Stimulated activated CD8-positive, alpha-beta memory T cell treated with anti-CD3 and anti-CD28 coated beads, Interleukin-2, amount 100 ng/mL, for 48 hours (primary cell): Measurements from ENCODE around the gene GSN.

Experiments
- DNase-seq, 2 donors: peaks; one replicate each; pipeline ENCODE4 v3.0.0-alpha.2; 2020; ENCODE audit warnings: low read depth in 2 of 2

The GSN gene

DNA sequence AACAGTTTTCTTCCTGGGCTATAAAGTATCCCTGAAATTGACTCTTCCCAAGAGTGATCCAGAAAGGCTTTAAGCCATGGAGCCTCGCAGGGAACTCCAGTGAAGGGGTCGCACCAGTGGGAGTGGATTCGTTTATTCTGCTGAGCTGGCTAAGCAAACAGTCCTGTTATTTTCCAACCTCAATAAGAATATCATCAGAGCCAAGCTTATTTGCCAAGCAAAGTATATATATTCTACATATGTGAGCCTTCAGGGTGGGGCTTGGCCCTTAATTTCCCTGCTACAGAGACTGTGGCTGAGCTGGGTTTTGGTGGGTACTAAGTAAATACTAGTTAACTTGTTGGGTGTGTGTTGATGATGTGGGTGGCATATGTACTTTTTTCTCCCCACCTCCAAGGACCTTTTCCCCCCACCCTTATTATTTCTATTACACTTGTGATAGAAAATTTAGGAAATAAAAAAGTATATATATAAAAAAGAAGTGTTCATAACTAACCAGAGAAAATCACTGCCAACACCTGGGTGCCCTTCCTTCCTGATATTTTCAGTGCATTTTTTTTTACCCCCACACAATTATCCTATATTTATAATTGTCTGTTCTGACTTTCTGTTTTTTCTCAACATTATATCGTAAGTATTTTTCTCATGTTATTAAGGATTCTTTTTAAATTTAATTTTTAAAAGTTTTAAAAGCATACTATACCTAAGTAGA lies 5.3 kb downstream of the GSN start:
- no peak for DNase-seq

DNA sequence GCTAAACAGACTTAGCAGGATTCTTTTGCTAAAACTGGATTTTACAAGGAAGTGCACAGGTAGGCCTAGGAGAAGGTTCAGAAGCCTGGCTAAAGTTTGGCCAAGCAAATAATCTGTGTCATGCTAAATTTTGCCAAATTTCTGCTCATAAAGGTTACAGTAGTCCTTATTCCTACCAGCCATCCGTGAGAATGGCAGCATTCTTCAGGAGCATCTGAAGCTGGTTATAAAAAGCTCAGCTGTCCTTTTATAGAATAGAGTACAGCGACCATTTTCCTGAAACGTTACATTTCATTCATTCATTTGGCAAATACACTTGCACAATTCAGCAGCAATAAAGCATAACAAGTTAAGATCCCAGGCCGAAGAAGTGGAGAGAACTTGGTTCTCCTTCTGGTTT lies 6.9 kb downstream of the GSN start:
- no peak for DNase-seq

DNA sequence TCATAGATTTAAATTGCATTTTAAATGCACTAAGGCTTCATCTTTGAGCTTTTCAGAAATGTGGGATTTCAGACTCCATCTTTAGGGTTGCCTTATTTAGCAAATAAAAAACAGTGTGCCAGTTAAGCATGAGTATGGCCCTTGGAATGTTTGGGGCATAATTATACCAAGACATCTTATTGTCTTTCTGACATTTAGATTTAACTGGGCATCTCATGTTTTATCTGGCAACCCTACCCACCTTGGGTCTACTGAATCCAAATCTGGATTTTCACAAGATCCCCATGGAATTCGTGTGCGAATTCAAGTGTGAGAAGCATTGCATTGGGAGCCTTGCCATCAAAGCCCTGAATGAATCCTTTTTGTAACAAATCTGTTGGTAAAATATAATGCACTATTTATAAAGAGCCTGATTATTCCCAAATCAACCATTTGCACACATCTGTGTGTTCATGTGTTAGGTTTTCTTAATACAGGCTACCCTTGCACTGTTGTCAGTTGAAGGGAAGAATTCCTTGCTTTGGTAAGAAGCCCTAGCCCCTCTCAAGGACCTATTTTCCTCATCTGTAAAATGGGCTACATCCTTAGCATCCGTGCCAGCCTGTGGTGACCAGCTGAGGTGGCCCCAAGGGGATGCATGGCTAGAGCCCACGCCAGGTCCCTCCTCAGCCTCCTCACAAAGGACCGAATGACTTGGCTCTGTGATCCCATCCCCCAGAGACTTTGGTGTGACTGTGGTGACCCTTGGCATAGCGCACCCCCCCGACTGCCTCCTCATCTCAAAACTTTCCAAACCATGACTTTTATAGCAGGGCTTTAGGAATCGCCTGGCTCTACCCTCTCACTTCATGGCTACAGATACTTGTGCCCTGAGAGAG lies 8.1 kb downstream of the GSN start:
- DNase-seq: no peak

DNA sequence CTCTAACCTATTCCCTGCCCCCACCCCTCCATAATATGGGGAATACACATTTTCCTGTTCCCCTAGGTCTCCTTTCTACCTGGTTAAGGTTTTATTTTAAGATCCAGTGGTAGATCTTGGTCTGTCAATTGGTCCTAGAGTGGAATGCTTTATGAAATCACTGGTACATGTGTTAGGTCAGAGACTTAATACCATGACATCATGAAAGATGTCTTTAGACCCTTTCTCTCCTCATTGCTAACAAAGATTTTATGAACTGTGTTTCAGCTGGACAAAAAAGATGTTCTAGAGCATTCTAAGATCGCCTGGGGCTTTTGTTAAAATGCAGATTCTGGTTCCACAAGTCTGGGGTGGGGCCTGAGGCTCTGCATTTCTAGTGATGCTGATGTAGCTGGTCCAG lies 9.1 kb downstream of the GSN start:
- no peak for DNase-seq

DNA sequence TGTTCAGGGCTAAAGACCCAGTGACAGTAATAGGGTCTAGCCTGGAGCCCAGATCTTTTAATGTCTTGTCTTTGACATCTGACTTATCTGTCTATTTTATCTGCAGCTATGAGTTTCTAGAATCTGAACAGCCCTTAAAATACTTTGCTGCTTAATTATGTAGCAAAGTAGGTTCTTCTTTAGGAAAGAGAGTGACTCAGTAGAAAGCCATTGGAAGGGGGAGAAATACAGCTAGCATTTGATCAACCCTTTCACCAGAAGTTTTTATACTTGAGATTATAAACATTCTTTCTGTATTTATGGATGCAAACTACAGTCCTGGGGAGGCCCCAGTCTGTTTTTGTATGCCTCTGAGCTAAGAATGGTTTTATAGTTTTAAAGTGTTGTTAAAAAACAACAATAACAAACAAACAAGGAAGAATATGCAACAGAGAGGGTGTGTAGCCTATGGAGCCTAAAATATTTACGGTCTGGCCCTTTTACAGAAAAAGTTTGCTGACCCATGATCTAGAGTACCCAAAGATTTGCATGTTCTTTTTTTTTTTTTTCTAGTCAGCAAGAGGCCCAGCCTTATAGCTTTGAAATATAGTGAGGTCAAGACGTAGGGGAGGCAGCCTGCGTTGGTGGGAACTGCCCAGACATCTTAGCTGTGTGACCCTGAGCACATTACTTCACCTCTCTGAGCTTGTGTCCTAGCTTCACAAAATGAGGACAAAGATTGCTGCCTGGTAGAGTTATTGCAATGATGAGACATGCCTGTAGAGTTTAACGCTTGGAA lies 9.7 kb downstream of the GSN start:
- no peak for DNase-seq

DNA sequence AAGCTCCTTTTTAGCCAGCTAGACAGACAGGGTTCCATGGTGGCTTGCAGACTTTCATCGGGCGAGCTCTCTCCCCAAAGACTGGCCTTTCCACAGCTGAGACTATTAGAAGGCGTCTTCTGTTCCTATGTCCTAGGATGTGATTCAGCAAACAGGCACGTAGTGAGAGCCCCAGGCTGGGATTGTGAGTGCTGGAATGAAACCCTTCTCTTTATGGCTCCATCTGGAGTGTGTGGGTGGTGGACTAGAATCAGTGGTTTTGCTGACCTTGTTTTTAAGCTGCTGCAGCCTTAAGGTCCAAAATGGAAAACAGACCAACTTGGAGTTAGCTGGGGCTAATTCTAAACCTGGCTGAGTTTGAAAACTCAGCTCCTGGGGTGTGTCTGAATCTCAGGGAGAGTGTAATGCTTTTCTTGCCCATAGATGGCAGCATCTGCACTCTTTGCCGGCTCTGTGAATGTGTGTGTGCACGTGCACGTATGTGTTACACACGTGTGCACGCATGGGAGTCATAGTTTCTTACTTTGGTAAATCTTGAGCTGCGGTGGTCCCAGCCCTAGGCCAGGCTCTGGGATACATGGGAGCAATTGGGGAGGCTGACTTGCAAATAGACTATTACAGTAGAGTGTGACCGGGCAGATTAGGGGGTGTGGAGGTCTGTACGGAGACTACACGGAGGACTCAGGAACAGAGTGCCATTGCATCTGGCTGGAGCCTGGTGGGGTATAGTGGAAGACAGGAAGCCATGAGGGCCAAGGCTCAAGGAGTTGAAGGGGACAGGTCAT lies 10.7 kb downstream of the GSN start:
- DNase-seq: peak in 1 of 2 donors; percentile 22

DNA sequence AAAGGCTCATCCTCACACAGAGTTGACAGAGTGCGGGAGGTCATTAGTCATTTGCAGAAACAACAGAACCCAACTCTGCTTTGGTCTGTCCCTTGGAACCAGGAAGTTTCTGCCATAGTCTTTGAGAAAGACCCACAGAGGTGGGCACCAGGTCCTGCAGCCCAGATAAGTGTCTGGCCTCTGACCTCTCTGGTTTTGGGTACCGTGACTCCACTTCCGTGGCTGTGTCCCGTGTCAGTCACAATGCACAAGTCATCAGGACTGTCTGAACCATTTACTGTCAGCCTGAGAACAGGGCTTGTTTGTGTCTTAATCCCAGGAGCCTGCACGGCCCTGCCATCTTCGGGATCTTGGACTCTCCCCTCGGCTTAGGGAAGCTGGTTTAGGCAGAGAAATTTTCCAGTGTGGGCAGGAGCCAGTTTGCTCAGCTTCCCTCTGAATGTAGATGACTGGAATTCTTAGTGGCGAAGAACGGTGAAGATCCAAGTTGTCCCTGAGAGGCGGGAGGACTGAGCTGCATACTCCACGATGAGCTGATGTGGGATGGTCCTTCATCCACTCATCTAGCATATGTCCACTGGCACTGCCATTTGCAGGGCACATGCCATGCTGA lies 11.9 kb downstream of the GSN start:
- DNase-seq: no peak

DNA sequence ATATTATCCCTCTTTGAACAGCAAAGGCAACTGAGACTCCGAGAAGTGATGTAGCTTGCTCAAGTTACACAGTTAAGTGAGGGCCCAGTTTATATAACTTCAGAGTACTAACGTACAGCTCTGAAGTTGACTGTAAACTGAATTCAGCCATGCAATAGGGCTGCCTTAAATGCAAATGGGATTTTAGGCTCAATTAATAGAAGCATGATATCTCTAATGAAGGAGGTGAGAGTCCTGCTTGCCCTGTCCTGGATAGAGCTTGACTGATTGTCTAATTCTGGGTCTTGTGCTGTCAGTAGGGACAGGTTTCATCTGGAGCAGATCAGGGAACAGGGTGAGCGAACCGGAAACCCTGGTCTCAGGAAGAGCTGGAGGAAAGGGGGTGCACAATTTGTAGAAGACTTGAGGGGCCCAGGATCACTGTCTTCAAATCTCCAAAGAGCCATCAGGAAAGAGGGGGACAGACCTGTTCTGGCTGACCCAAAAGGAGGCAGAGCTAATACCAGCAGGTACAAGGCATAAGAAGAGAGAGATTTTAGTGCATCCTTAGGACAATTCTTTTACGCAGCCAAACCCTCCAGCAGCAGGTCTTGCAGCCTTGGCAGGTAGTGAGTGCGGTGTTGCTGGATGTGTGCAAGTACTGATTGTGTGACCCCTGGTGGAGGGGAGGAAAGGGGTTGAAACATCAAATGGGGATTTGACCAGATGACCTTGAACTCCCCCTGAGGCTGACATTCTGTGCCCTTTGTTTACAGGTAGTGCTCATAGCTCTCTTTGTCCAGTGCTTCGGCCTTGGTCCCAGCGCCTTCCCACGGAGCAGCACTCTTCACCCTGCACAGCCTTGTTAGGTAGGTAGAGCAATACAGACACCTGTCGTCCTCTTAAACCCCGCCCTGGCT lies 13.0 kb downstream of the GSN start:
- DNase-seq: no peak

DNA sequence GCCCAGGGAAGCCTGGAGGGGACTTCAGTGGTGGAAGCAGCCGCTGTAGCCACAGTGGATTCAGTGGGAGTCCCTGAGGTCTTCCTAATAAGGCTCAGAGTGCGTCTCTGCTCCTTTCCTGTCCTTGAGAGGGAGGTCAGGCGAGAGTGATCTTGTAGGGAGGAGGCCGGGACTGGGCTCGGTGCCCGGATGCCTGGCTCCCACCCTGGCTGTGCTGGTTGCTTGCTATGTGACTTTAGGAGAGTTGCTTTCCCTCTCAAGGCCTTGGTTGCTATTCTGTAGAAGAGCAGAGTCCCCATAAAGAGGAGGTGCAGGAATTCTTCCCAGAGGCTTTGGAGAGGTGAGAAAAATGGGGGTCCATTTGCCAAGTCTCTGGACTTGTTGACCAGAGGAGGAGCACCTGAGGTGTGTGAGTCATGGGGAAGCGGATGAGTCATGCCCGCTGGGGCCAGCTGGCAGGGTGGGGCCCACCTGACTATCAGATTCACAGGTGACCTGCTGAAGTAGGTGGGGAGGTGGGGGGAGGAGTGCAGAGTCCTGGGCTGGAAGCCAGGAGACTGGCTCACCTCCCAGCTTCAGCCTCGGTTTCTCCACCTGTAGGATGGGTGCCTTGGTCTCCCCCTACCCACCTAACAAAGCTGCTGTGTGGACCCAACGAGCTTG lies 13.8 kb downstream of the GSN start:
- DNase-seq: no peak

DNA sequence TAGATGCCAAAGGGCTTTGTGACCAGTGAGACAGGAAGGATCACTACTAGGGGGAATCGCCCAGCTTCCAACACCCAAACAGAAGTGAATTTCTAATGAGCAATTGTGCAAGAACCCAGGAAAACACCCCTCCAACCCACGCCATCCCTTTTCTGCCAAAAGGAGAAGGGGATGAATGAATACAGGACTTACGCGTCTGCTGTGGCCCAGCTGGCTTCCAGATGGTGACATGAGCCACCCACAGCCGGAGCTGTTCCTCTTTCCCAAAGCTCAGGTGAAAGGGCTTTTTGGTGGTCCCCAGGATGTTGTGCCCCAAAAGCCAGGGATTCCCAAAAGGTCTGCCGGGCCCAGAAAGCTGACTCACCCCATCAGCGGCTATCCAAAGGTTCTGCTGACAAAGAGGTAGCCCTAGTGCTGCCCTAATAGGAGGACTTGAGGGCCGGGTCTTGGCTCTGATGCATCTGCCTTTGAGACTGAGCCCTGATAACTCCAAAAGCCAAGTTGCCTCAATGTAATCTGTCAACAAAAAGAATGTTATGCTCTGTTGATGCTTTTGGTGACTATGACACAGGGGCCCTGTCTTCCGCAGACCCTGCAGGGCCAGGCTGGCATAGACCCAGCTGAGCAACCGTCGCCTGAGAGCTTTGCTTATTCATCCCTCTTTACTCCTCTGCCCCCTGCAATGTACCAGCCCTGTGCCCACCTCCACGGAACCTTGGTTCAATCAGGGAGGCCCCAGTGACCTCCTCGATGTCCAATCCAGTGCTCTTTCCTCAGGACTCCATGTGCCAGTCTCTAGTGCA lies 14.5 kb downstream of the GSN start:
- DNase-seq: no peak

DNA sequence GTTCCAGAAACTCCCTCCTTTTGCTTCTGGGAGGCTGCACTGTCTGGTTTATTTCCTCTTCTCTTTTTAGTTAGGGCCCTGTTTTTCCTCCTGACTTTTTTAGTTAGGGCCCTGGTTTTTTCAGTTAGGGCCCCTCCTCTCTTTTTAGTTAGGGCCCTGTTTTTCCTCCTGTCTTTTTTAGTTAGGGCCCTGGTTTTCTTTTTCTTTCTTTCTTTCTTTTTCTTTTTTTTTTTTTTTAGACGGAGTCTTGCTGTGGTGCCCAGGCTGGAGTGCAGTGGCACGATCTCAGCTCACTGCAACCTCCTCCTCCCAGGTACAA lies 15.1 kb downstream of the GSN start:
- no peak for DNase-seq

DNA sequence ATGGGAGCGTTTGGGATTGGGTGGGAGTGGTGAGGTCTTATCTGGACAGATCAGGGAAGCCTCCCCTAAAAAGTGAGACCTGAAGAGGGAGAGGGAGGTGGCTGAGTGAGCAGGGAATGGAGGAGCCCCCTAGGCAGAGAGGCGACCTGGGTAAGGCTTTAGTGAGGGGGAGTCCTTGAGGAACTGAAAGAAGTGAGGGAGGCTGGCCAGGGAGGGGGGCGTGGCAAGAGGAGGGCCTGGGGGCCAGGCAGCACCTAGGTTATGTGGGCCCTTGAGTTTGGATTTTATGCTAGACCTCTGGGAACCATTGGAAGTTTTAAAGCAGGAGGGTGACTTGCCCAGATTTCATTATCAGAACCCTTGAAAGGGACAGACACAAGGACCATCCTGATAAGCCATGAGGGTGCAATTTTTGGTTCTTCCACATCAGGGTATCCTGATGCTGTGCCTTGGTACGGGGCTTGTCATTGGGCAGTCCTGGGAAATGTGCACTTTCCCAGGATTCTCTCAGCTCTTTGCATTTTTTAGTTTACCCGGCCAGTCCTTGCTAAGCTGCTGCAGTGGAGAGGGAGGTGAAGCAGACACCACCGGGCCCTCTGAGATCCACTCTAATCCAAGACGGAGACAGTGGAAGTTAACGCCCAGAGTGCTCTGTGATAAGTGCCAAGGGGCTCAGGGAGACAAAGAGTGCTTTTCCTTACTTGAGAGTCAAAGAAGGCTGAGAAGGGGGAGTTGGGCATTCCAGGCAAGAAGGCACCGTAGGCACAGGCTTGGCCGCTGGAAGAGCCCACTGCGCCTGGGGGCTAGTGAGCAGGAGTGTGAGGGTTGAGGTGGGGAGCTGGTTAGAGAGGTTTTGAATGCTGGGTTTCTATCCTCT lies 16.1 kb downstream of the GSN start:
- DNase-seq: no peak

DNA sequence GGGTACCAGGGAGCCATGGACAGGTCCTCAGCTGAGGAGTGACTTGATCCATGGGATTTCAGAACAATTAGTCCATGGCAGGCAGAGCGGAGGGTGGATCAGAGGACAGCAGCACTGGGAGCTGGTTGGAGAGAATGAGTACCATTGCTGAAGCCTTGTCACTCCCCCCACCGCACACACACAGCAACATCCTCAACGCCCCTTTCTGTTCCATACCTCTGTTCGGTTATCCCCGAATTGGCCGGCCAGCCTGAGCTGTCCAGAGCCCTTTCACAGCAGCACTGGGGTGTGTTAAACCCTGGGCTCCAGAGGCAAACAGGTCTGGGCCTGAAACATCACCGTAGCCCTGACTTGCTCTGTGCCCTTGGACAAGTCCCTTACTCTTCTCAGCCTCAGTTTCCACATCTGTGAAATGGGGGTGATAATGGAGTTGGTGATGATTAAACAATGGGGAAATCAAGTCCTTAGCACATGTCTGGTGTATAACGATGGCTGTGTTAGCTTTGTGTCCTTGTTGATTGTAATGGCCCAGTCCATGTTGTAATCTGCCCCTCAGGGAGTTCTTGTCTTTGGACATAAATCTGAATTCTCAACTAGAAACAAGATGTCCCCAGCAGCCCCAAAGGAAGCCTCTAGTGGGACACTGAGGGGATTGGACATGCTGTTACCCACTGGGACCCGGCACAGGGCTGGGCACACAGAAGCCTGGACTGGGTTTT lies 16.9 kb downstream of the GSN start:
- DNase-seq: no peak

DNA sequence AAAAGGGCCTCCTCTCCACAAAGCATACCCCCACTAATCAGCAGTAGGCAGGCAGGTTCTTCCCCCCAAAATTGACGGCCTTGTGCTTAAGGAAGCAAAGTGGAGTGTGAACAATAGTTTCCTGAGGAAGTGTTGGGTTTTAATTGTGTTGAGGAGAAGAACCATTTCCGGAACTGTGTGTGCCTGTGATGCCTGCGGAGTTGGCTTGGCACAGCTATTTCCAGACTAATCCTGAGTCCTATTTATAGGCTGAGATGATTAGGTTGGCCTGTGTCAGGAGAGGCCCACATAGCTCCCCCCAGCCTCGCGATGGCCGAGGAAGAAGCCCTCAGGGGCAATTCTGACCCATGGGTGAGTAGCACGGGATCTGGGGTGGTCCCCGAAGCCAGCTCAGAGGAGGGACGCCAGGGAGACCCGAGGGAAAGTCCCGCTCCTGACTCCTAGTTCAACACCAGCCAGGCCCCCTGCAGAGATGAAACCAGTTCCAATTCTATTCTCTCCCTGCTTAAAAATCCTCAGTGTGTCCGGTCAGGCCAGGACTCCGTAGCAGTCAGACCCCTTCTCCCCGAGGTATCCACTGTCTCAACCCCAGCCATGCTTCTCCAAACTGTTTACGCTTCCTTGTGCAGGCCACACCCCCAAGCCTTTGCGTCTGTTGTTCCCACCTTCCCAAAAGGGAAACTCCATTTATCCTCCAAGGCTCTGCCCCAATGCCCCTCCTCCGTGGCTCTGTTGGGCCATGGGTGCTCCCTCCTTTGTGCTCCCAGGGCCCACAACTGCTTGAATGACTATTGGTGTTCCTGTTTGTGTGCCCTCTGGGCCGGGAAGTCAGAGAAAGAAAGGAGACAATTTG lies 18.1 kb downstream of the GSN start:
- DNase-seq: no peak

DNA sequence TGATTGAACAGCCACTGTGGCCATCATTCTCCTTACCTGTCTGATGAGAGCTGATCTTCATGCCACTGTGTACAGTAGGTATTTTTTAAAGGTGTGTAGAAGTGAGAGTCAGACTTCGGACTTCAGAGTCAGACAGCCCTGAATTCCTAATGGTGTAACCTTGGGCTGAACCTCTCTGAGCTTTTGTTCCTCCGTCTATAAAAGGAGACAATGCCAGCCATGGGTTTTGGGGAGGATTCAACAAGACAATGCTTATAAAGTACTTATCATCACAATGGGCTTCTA lies 18.7 kb downstream of the GSN start:
- no peak for DNase-seq

DNA sequence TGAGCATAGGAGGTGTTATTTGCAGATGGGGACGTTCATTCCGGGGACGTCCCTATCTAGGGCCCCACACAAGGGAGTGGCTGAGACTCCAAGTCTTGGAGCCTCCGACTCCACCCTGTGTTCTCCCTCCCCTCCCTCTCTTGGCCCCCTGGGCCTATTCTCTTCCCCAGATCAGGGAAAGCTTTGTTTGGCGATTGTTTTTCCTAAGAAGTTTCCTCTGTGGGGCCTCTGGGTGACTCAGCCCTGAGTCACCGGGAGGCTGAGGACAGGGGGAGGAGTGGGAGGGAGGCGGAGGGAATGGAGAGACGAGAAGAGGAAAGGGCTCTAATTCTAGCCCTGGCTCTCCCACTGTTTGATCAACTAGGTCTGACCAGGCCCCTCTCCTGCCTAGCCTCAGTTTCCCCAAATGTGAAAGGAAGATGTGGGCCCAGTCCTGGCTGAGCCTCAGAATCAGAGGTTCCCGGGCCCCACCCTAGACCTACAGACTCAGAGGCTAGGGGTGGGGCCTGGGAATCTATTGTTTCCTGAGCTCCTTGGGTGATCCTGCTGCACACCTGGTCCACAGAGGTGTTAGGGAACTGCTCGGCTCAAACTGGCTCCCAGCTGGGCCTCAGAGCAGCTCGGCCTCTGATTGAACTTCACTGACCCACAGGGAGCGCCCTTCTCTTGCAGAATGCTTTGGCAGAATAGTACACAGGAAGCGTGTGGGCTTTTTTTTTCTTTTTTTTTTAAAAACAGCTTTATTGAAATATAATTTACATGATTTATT lies 19.2 kb downstream of the GSN start:
- DNase-seq: peak in 1 of 2 donors; percentile 23
